Memory B cell (primary cell): ENCODE results near the gene TMIGD3.

Source experiments
- ATAC-seq: fragments of 150-1000 bp; cut with Tn5 transposase; 2 replicates; pipeline ENCODE4 v1.10.0; 2021; ENCODE audit warnings: low read depth, mild to moderate bottlenecking, moderate library complexity
- DNase-seq, 2 donors: peaks; one replicate each; pipeline ENCODE4 v3.0.0; 2022; ENCODE audit warnings: low spot score in 2 of 2
- H3K27ac Mint-ChIP-seq: one replicate; pipeline ENCODE4 v1.8.0; 2022; ENCODE audit warnings: mild to moderate bottlenecking, moderate library complexity, mixed read lengths
- H3K27me3 Mint-ChIP-seq: one replicate; pipeline ENCODE4 v1.8.0; 2022; ENCODE audit warnings: mixed read lengths
- H3K36me3 Mint-ChIP-seq: one replicate; pipeline ENCODE4 v1.8.0; 2022; ENCODE audit warnings: mild to moderate bottlenecking, mixed read lengths
- H3K4me1 Mint-ChIP-seq: one replicate; pipeline ENCODE4 v1.8.0; 2022; ENCODE audit warnings: mixed read lengths
- H3K4me3 Mint-ChIP-seq: one replicate; pipeline ENCODE4 v1.8.0; 2022; ENCODE audit warnings: mild to moderate bottlenecking, moderate library complexity, mixed read lengths
- H3K9me3 Mint-ChIP-seq: one replicate; pipeline ENCODE4 v1.8.0; 2022; ENCODE audit warnings: mixed read lengths

TMIGD3 gene

GRCh38 chr1:111455642-111456031 is 47.8 kb downstream of the TMIGD3 start:
- no peak for DNase-seq
- H3K27me3 Mint-ChIP-seq, result no peaks in the 10 kb centered on the region
- peak overlapping the region; percentile 69 for H3K27ac Mint-ChIP-seq
- peaks cover 32% of the 10 kb centered on the region for H3K36me3 Mint-ChIP-seq
- peaks cover 29% of the 10 kb centered on the region for H3K4me1 Mint-ChIP-seq
- no peaks in the 10 kb centered on the region for H3K9me3 Mint-ChIP-seq
- no peak for ATAC-seq
- no peak overlapping the region for H3K4me3 Mint-ChIP-seq

- Mint-ChIP-seq H3K9me3 (no peaks in the 10 kb centered on the region), H3K4me3 (no peak overlapping the region), H3K4me1 (peaks cover 33% of the 10 kb centered on the region), H3K36me3 (peaks cover 32% of the 10 kb centered on the region), H3K27me3 (no peaks in the 10 kb centered on the region), H3K27ac (peak overlapping the region; percentile 69)
- ATAC-seq (no peak), DNase-seq (no peak)
These were observed 48.4 kb downstream of the TMIGD3 start for GRCh38 chr1:111454859-111455641.

GRCh38 chr1:111453706-111454105 is 49.7 kb downstream of the TMIGD3 start:
- H3K4me1 Mint-ChIP-seq, result peaks cover 39% of the 10 kb centered on the region
- no peak for DNase-seq
- ATAC-seq, result no peak
- no peak overlapping the region for H3K4me3 Mint-ChIP-seq
- H3K27ac Mint-ChIP-seq, result no peak overlapping the region
- H3K27me3 Mint-ChIP-seq, result no peaks in the 10 kb centered on the region
- H3K36me3 Mint-ChIP-seq, result peaks cover 30% of the 10 kb centered on the region
- H3K9me3 Mint-ChIP-seq, result no peaks in the 10 kb centered on the region

- no peak for ATAC-seq
- DNase-seq, result no peak
- Mint-ChIP-seq H3K27me3 (no peaks in the 10 kb centered on the region), H3K4me3 (no peak overlapping the region), H3K36me3 (peaks cover 26% of the 10 kb centered on the region), H3K27ac (no peak overlapping the region), H3K9me3 (no peaks in the 10 kb centered on the region), H3K4me1 (peaks cover 48% of the 10 kb centered on the region)
These were observed 50.9 kb downstream of the TMIGD3 start for GRCh38 chr1:111452581-111452980.

- H3K36me3 Mint-ChIP-seq, result peaks cover 26% of the 10 kb centered on the region
- H3K27me3 Mint-ChIP-seq, result no peaks in the 10 kb centered on the region
- H3K4me3 Mint-ChIP-seq, result peak overlapping the region; percentile 100
These were observed 53.2 kb downstream of the TMIGD3 start for GRCh38 chr1:111450185-111450584.

GRCh38 chr1:111449703-111450017 is 53.8 kb downstream of the TMIGD3 start:
- Mint-ChIP-seq H3K4me3 (peak overlapping the region; percentile 100), H3K9me3 (no peaks in the 10 kb centered on the region), H3K36me3 (peaks cover 23% of the 10 kb centered on the region), H3K27me3 (no peaks in the 10 kb centered on the region), H3K4me1 (peaks cover 51% of the 10 kb centered on the region), H3K27ac (peak overlapping the region; percentile 100)
- DNase-seq, result no peak
- no peak for ATAC-seq

More at GRCh38 chr1:111450185-111450584, 53.2 kb downstream of the TMIGD3 start:
- Mint-ChIP-seq H3K4me1 (peaks cover 55% of the 10 kb centered on the region), H3K27ac (peak overlapping the region; percentile 100), H3K9me3 (no peaks in the 10 kb centered on the region)
- DNase-seq (no peak), ATAC-seq (no peak)

- H3K27me3 Mint-ChIP-seq, result no peaks in the 10 kb centered on the region
- peaks cover 22% of the 10 kb centered on the region for H3K36me3 Mint-ChIP-seq
- H3K9me3 Mint-ChIP-seq, result no peaks in the 10 kb centered on the region
- peak within 1 kb of the TSS; percentile 100 for H3K4me3 Mint-ChIP-seq
- peak; percentile 95 for ATAC-seq
- peak within 1 kb of the TSS; percentile 100 for H3K27ac Mint-ChIP-seq
- H3K4me1 Mint-ChIP-seq, result peaks cover 48% of the 10 kb centered on the region
- peak; percentile 75 to 88 for DNase-seq
These were observed 54.3 kb downstream of the TMIGD3 start, which contains the start of the genes ATP5PB and WDR77 for GRCh38 chr1:111448918-111449702. Gene ATP5PB (plus strand): TSS chr1:111449464. CDS start chr1:111449542, 78 bp downstream. Gene WDR77 (minus strand): TSS chr1:111449256. CDS start chr1:111449169, 87 bp downstream.

- ATAC-seq, result peak; percentile 27
- Mint-ChIP-seq H3K4me1 (peaks cover 46% of the 10 kb centered on the region), H3K27ac (peak overlapping the region; percentile 100), H3K36me3 (peaks cover 27% of the 10 kb centered on the region), H3K9me3 (no peaks in the 10 kb centered on the region), H3K4me3 (peak overlapping the region; percentile 100), H3K27me3 (no peaks in the 10 kb centered on the region)
- no peak for DNase-seq
These were observed 54.9 kb downstream of the TMIGD3 start for GRCh38 chr1:111448482-111448917.

- H3K27ac Mint-ChIP-seq, result peak overlapping the region; percentile 100
- H3K9me3 Mint-ChIP-seq, result no peaks in the 10 kb centered on the region
- DNase-seq (no peak), ATAC-seq (no peak)
- H3K4me3 Mint-ChIP-seq, result peak overlapping the region; percentile 100
- H3K27me3 Mint-ChIP-seq, result no peaks in the 10 kb centered on the region
- H3K36me3 Mint-ChIP-seq, result peaks cover 31% of the 10 kb centered on the region
- peaks cover 44% of the 10 kb centered on the region for H3K4me1 Mint-ChIP-seq
These were observed 56.2 kb downstream of the TMIGD3 start for GRCh38 chr1:111446967-111447892.

GRCh38 chr1:111446546-111446945 is 56.9 kb downstream of the TMIGD3 start:
- ATAC-seq, result no peak
- Mint-ChIP-seq H3K4me3 (no peak overlapping the region), H3K27me3 (no peaks in the 10 kb centered on the region), H3K36me3 (peaks cover 28% of the 10 kb centered on the region), H3K27ac (peak overlapping the region; percentile 43), H3K9me3 (no peaks in the 10 kb centered on the region), H3K4me1 (peaks cover 47% of the 10 kb centered on the region)
- no peak for DNase-seq

- Mint-ChIP-seq H3K4me1 (peaks cover 33% of the 10 kb centered on the region), H3K4me3 (no peak overlapping the region), H3K36me3 (peaks cover 28% of the 10 kb centered on the region), H3K27me3 (no peaks in the 10 kb centered on the region), H3K9me3 (no peaks in the 10 kb centered on the region), H3K27ac (peak overlapping the region; percentile 22)
- DNase-seq (no peak), ATAC-seq (no peak)
These were observed 59.4 kb downstream of the TMIGD3 start for GRCh38 chr1:111444031-111444430.

GRCh38 chr1:111442457-111442856 is 61.0 kb downstream of the TMIGD3 start:
- Mint-ChIP-seq H3K9me3 (no peaks in the 10 kb centered on the region), H3K4me3 (no peak overlapping the region), H3K4me1 (peaks cover 23% of the 10 kb centered on the region), H3K36me3 (peaks cover 32% of the 10 kb centered on the region), H3K27me3 (no peaks in the 10 kb centered on the region), H3K27ac (peak overlapping the region; percentile 88)
- DNase-seq (no peak), ATAC-seq (no peak)

GRCh38 chr1:111441573-111442192 is 61.8 kb downstream of the TMIGD3 start:
- H3K27ac Mint-ChIP-seq, result peak overlapping the region; percentile 88
- peaks cover 17% of the 10 kb centered on the region for H3K4me1 Mint-ChIP-seq
- peaks cover 32% of the 10 kb centered on the region for H3K36me3 Mint-ChIP-seq
- no peaks in the 10 kb centered on the region for H3K27me3 Mint-ChIP-seq
- ATAC-seq (peak; percentile 98), DNase-seq (peak; percentile 69)
- H3K9me3 Mint-ChIP-seq, result no peaks in the 10 kb centered on the region
- no peak overlapping the region for H3K4me3 Mint-ChIP-seq
